ACC112 (cell line): Measurements from ENCODE around the gene CTU1.

Experiments used
- H2AFZ ChIP-seq: fragments of 200-600 bp; sonication (generic); one replicate; pipeline ENCODE4 v1.6.0; 2017; ENCODE audit warnings: antibody characterized with exemption, low read length; ENCODE audit not compliant: unreplicated experiment
- H3K27ac ChIP-seq: fragments of 200-600 bp; sonication (generic); 2 replicates; pipeline ENCODE4 v1.5.1; 2014; ENCODE audit warnings: low read depth, mild to moderate bottlenecking, antibody characterized with exemption, low read length, moderate library complexity
- H3K27me3 ChIP-seq: fragments of 200-600 bp; sonication (generic); 2 replicates; pipeline ENCODE4 v1.6.1; 2014; ENCODE audit warnings: mild to moderate bottlenecking, antibody characterized with exemption, low read length, moderate library complexity, mixed read lengths; ENCODE audit not compliant: insufficient read depth
- H3K36me3 ChIP-seq: fragments of 200-600 bp; sonication (generic); 2 replicates; pipeline ENCODE4 v1.6.1; 2016; ENCODE audit warnings: mild to moderate bottlenecking, antibody characterized with exemption, low read length, moderate library complexity, mixed read lengths; ENCODE audit not compliant: insufficient read depth
- H3K4me1 ChIP-seq: fragments of 200-600 bp; sonication (generic); one replicate; pipeline ENCODE4 v1.6.1; 2016; ENCODE audit warnings: low read length, mixed read lengths; ENCODE audit not compliant: insufficient read depth, unreplicated experiment, control insufficient read depth
- H3K4me3 ChIP-seq: fragments of 200-600 bp; sonication (generic); 2 replicates; pipeline ENCODE4 v1.5.1; 2014; ENCODE audit warnings: mild to moderate bottlenecking, low read depth, low read length
- H3K79me2 ChIP-seq: fragments of 200-600 bp; sonication (generic); one replicate; pipeline ENCODE4 v1.6.0; 2016; ENCODE audit warnings: low read length; ENCODE audit not compliant: control insufficient read depth, unreplicated experiment, insufficient read depth

Gene CTU1

GRCh38 chr19:51066393-51067186, 41.6 kb downstream of the CTU1 start:
- Histone ChIP-seq H3K4me3 (no peak overlapping the region), H3K4me1 (no peaks in the 10 kb centered on the region), H2AFZ (no peak overlapping the region), H3K36me3 (no peaks in the 10 kb centered on the region), H3K27me3 (peaks cover 12% of the 10 kb centered on the region), H3K79me2 (no peaks in the 10 kb centered on the region), H3K27ac (no peak overlapping the region)

DNA sequence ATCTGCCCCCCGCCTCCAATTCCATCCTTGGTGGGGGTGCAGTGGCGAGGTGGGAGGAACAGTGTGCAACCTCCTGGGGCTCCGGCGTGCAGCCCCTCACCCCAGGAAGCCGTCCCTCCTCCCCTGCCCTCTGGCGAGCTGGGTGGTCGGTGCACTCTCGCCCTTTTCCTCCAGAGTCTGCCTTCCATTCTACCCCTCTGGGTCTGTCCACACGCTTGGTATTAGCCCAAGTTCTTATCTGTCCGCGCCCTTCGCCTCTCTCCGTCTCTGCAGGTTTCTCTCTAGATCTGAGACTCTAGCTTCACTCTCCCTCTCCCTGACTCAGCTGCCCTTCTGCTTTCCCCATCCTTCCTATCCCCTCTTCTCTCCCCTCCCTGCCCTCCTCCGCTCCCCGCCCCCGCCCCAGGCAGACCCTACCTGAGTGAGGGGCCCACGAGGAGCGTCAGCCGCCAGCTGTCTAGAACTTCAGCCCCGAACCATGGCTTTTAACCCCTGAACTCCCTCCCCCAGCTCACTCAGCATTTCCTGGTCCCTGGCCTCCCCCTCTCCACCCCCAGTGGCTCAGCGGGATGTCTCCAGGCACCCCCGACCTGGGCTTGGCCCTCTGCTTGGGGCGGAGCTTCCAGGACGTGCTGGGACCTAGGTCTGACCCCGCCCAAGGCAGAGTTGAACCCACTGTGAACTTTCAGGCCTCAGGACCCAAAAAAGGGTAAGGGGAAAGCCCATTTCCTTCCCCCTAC, 42.8 kb downstream of the CTU1 start:
- Histone ChIP-seq H3K4me3 (no peak overlapping the region), H3K27ac (no peak overlapping the region), H3K36me3 (no peaks in the 10 kb centered on the region)

DNA sequence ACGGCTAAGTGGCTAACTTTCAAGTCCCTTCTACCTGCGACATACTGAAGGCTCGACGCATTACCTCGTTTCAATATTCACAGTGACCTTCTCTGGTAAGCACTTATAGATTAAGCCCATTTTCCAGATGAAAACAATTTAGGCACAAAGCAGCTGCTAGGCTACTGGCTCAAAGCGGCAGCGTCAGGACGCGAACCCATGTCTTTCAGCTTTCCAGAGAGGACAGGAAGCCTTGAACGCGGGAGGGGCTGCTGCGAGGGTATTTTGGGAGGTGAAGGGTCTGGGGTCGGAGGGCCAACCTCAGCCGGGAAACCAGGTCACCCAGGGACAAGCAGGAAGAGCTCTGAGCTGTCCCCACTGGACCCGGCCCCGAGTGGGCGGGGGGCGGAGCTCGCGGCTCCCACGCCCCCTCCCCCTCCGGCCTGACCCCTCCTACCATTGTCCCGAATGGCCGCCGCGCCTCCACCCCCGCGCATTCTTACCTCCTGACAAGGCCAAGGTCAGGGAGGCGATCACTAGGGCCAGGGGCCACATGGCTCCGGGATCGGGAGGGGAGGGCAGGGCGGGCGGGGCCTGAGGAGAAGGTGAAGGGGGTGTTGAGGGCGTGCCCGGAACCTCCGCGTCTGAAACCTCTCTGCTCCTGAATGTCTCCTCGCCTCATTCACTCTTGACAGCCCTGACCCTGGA, 43.5 kb downstream of the CTU1 start, which contains the start of gene KLK13:
KLK13 (minus strand) TSS at position 559 of the 687 bp plus-strand sequence; CDS start at position 534, 25 bp downstream.
- H3K27ac ChIP-seq, result no peak within 1 kb of the TSS
- H3K36me3 ChIP-seq, result no peaks in the 10 kb centered on the region
- H3K79me2 ChIP-seq, result no peaks in the 10 kb centered on the region
- peak within 1 kb of the TSS; percentile 45; the same call in 1 of the 2 replicates for H3K4me3 ChIP-seq
- peaks cover 15% of the 10 kb centered on the region for H3K27me3 ChIP-seq
- no peaks in the 10 kb centered on the region for H3K4me1 ChIP-seq
- H2AFZ ChIP-seq, result no peak within 1 kb of the TSS

More for the DNA sequence above, 42.8 kb downstream of the CTU1 start:
- H3K79me2 ChIP-seq, result no peaks in the 10 kb centered on the region
- H3K4me1 ChIP-seq, result no peaks in the 10 kb centered on the region
- peaks cover 15% of the 10 kb centered on the region for H3K27me3 ChIP-seq
- no peak overlapping the region for H2AFZ ChIP-seq

DNA sequence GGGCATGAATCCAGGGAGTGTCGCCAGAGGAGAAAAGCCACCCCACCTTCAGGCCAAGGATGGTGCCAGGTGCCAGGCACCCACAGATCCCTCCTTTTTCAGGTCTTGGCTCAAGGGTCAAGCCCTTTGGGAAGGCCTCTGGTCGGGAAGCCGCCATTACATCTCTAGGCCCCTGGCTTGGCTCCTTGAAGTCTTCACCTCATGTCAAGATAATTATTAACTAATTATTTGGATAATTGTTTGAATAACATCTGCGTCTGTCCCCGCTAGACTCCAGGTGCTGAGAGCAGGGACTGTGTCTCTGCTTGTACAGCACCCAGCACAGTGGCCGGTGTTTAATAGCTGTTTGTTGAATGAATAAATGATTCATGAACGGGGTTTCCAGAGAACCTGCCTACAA, 44.5 kb downstream of the CTU1 start:
- H3K79me2 ChIP-seq, result no peaks in the 10 kb centered on the region
- H2AFZ ChIP-seq, result no peak overlapping the region

GRCh38 chr19:51060973-51061372, 47.2 kb downstream of the CTU1 start:
- Histone ChIP-seq H3K36me3 (no peaks in the 10 kb centered on the region), H3K4me3 (no peak overlapping the region), H3K4me1 (no peaks in the 10 kb centered on the region), H3K27ac (no peak overlapping the region), H2AFZ (no peak overlapping the region), H3K27me3 (peaks cover 32% of the 10 kb centered on the region), H3K79me2 (no peaks in the 10 kb centered on the region)

More for the DNA sequence above, 44.5 kb downstream of the CTU1 start:
- Histone ChIP-seq H3K4me1 (no peaks in the 10 kb centered on the region), H3K36me3 (no peaks in the 10 kb centered on the region), H3K27ac (no peak overlapping the region), H3K4me3 (no peak overlapping the region), H3K27me3 (peaks cover 17% of the 10 kb centered on the region)

DNA sequence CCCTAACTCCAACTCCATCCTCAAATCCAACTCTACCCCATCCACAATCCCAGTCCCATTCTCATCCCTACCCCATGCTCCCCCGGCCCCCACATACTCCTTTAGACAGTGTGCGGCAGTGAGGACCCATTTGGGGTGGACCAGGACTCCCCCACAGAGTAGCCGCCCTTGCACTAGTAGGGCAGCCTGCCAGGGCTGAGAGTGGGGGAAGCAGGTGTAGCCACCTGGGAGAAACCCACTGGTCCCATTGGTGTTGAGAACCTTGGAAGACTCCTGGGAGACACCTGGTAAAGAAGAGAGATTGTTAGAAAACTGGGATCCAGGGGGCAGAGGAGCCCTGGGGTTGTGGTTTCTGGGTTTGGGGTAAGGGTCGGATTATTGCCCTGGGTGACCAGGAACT, 47.9 kb downstream of the CTU1 start:
- H2AFZ ChIP-seq, result no peak overlapping the region
- peaks cover 34% of the 10 kb centered on the region for H3K27me3 ChIP-seq
- H3K79me2 ChIP-seq, result no peaks in the 10 kb centered on the region
- no peak overlapping the region for H3K4me3 ChIP-seq
- H3K4me1 ChIP-seq, result no peaks in the 10 kb centered on the region
- H3K27ac ChIP-seq, result no peak overlapping the region
- no peaks in the 10 kb centered on the region for H3K36me3 ChIP-seq

- Histone ChIP-seq H3K79me2 (no peaks in the 10 kb centered on the region), H3K27me3 (peaks cover 31% of the 10 kb centered on the region)
Observed at GRCh38 chr19:51059715-51060114, 48.5 kb downstream of the CTU1 start.

DNA sequence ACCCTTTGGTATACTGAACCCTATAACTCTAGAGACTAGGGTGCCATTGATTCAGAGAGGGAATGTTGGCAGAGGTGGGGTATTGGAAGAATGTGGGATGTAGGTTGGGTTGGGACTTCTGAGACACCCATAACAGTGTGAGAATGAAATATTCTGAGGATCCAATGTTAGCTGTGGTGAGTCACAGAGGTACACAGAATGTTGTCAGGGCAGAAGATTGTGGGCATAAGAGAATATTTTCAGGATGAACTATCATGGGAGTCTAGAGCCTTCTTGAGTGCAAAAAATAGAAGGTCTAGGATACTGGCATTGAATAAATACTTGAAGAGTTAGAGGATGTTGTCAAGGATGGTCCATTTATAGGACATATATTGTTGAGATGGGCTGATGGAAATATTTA, 52.3 kb downstream of the CTU1 start:
- no peaks in the 10 kb centered on the region for H3K4me1 ChIP-seq
- H3K27ac ChIP-seq, result no peak overlapping the region
- no peaks in the 10 kb centered on the region for H3K36me3 ChIP-seq
- no peak overlapping the region for H2AFZ ChIP-seq
- no peak overlapping the region for H3K4me3 ChIP-seq
- H3K27me3 ChIP-seq, result peaks cover 36% of the 10 kb centered on the region
- no peaks in the 10 kb centered on the region for H3K79me2 ChIP-seq

More at GRCh38 chr19:51059715-51060114, 48.5 kb downstream of the CTU1 start:
- Histone ChIP-seq H3K4me3 (no peak overlapping the region), H3K36me3 (no peaks in the 10 kb centered on the region), H3K4me1 (no peaks in the 10 kb centered on the region), H3K27ac (no peak overlapping the region), H2AFZ (no peak overlapping the region)
